Measurements from ENCODE around the gene SLC8A1.
"Not testable (repeated sequence)": the region's sequence is repeated elsewhere in the genome, so short reads cannot be mapped to it uniquely, and the experiment has no call there.

Gene SLC8A1

DNA sequence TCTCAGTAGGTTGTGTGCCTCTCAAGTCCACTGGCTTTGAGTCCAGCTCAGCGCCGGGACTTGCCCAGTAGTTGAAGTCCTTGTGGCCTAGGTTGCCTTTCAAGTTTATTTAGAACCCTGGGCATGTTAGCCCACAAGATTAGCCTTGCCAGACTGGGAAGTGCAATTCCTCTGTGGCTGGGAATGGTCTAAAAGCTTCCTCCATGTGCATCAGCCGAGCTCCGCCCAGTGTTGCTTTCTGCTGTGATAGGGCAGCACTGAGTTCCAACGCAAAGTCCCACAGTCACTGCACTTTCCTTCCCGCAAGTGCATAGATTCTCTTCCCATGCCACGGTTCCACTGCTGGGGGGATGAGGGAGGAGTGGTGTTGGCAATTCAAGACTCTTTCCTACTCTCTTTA lies 364.0 kb downstream of the SLC8A1 start:
- ChIA-PET POLR2A (no interaction called here), CTCF (interaction anchor here (1.3 kb wide), 1 partner anchor 18 kb away, joined by 3 read pairs; no protein-coding TSS in a partner anchor)
- no peak for DNase-seq (ENCODE audit: extremely low spot score)
- no peak for TF ChIP-seq CTCF (IDR thresholded peaks at IDR 0.05; ENCODE audit: control extremely low read depth, extremely low read depth, low read depth, missing control alignments)

GRCh38 chr2:40087434-40087833 lies 364.5 kb downstream of the SLC8A1 start:
- no peak for TF ChIP-seq CTCF (IDR thresholded peaks at IDR 0.05; ENCODE audit: control extremely low read depth, extremely low read depth, low read depth, missing control alignments)
- DNase-seq (ENCODE audit: extremely low spot score) = no peak
- CTCF ChIA-PET = interaction anchor here (1.3 kb wide), 1 partner anchor 19 kb away, joined by 3 read pairs; no protein-coding TSS in a partner anchor
- POLR2A ChIA-PET = no interaction called here

- no peak for DNase-seq (ENCODE audit: extremely low spot score)
- no peak for TF ChIP-seq CTCF (IDR thresholded peaks at IDR 0.05; ENCODE audit: control extremely low read depth, extremely low read depth, low read depth, missing control alignments)
- ChIA-PET POLR2A (no interaction called here), CTCF (interaction anchor here (1.2 to 1.6 kb wide), 2 partner anchors 14 to 15 kb away, joined by 3 to 5 read pairs; no protein-coding TSS in a partner anchor)
Measured at GRCh38 chr2:40085786-40086185, 366.1 kb downstream of the SLC8A1 start.

DNA sequence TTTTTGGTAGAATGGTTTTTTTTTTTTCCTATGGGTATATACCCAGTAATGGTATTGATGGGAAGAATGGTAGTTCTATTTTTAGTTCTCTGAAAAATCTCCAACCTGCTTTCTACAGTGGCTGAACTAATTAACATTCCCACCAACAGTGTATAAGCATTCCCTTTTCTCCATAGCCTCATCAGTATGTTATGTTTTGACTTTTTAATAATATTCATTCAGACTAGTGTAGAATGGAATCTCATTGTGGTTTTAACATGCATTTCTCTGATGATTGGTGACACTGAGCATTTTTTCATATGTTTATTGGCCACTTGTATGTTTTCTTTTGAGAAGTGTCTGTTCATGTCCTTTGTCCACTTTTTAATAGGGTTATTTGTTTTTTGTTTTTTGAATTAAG lies 378.6 kb downstream of the SLC8A1 start:
- POLR2A ChIA-PET = not testable (repeated sequence)
- CTCF ChIA-PET = interaction anchor here (1.8 to 2.1 kb wide), 2 partner anchors 8 to 12 kb away, joined by 4 to 5 read pairs; no protein-coding TSS in a partner anchor

GRCh38 chr2:40072442-40073232 lies 379.3 kb downstream of the SLC8A1 start:
- DNase-seq (ENCODE audit: extremely low spot score) = no peak
- ChIA-PET POLR2A (no interaction called here), CTCF (interaction anchor here (1.8 to 2.1 kb wide), 2 partner anchors 9 to 11 kb away, joined by 4 to 5 read pairs; no protein-coding TSS in a partner anchor)
- TF ChIP-seq CTCF (IDR thresholded peaks at IDR 0.05; ENCODE audit: control extremely low read depth, extremely low read depth, low read depth, missing control alignments) = no peak

More for the DNA sequence above, 378.6 kb downstream of the SLC8A1 start:
- DNase-seq (ENCODE audit: extremely low spot score) = not testable (repeated sequence)

DNA sequence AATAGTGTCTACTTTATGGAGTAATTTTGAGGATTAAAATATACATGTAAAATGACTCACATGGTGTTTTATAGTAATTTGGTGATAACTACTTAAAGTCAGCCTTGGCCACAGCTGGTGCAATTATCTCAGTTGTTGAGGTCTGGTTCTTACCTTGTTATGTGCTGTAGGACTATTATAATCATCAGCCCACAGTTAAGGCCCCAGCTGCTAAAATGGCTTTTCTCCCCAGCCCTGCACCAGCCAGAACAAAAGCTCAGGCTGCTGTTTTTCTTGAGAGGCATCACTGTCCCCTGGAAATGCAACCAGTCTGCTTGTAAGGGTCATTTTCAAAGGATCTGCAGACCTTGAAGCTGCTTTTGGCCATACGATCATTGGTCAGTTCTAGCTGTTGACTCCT lies 389.5 kb downstream of the SLC8A1 start:
- CTCF ChIA-PET = interaction anchor here (0.9 to 2.4 kb wide), 2 partner anchors 9 to 10 kb away, joined by 5 to 8 read pairs; no protein-coding TSS in a partner anchor
- DNase-seq (ENCODE audit: extremely low spot score) = no peak
- POLR2A ChIA-PET = no interaction called here
- no peak for TF ChIP-seq CTCF (IDR thresholded peaks at IDR 0.05; ENCODE audit: control extremely low read depth, extremely low read depth, low read depth, missing control alignments)

- ChIA-PET CTCF (interaction anchor here (1.1 to 1.2 kb wide), 2 partner anchors 17 to 104 kb away, joined by 3 read pairs; no protein-coding TSS in a partner anchor), POLR2A (no interaction called here)
- no peak for DNase-seq (ENCODE audit: extremely low spot score)
- no peak for TF ChIP-seq CTCF (IDR thresholded peaks at IDR 0.05; ENCODE audit: control extremely low read depth, extremely low read depth, low read depth, missing control alignments)
Measured at GRCh38 chr2:40049781-40050180, 402.1 kb downstream of the SLC8A1 start.
